HepG2 (cell line): ENCODE data around the gene RRP12. TPM values are rescaled to one million over a fixed set of nuclear protein-coding genes. Genes with fewer than 3 reads are reported as not detected.
A peak's percentile ranks its signal among the peaks of the same experiment; 100 is the strongest.

Experiments used
- ARID2 ChIP-seq: sonication (generic); formaldehyde crosslinking; IDR thresholded peaks from 2 replicates; pipeline ENCODE4 v1.8.1; 2022; ENCODE audit warnings: mild to moderate bottlenecking, missing genetic modification reagents, borderline replicate concordance
- RFX1 ChIP-seq: fragments of 450-650 bp; IDR thresholded peaks from 2 replicates; pipeline ENCODE4 v1.6.1; 2017
- SMC3 ChIP-seq: IDR thresholded peaks from 2 replicates; pipeline ENCODE4 v1.6.1; 2011; ENCODE audit warnings: low read length, improper control_type of control experiment
- TAF1 ChIP-seq: sonication (generic); formaldehyde crosslinking; IDR thresholded peaks from 2 replicates; pipeline ENCODE4 v1.4.0; 2020; ENCODE audit warnings: missing genetic modification reagents
- TOPORS ChIP-seq: sonication (generic); formaldehyde crosslinking; IDR thresholded peaks from 2 replicates; pipeline ENCODE4 v1.8.0; 2023; ENCODE audit warnings: mild to moderate bottlenecking, missing genetic modification reagents
- ZNF570 ChIP-seq: sonication (generic); formaldehyde crosslinking; IDR thresholded peaks from 2 replicates; pipeline ENCODE4 v1.4.0; 2020; ENCODE audit warnings: mild to moderate bottlenecking, missing genetic modification reagents, borderline replicate concordance
- ZNF614 ChIP-seq: IDR thresholded peaks from 2 replicates; pipeline ENCODE4 v1.6.1; 2018; ENCODE audit warnings: missing biosample characterization, missing genetic modification reagents, inconsistent platforms, borderline replicate concordance
- polyA plus RNA-seq, 8 experiments: library from polyadenylated mRNA; depleted of rRNA in 3 of 8; stranded (reverse) in 7 of 8; unstranded in 1 of 8; fragments of >200 nt; fragmentation: Illumina TruSeq in 4 of 8; extraction: Trizol in 4 of 8; gene quantifications; 2 replicates each; pipeline versions ENCODE4 v1.2.1 to v1.2.3, GENCODE V29; 2011 to 2016; ENCODE audit warnings: low read depth in 4 of 8, missing spikeins in 1 of 8, mixed read lengths in 1 of 8; ENCODE audit not compliant: insufficient read depth in 1 of 8
- total RNA-seq, 5 experiments: library from RNA; depleted of rRNA; stranded (reverse); fragments of >200 nt; fragmentation: Illumina TruSeq; extraction: Trizol; gene quantifications; 2 replicates each; pipeline ENCODE4 v1.2.3, GENCODE V29; 2016; ENCODE audit warnings: low read depth in 1 of 5
- TF ChIP-seq, protein P1 (sequence below): fragments of 450-650 bp; IDR thresholded peaks from 2 replicates; pipeline ENCODE4 v1.6.1; 2016
- TF ChIP-seq, protein P2 (sequence below): sonication (generic); formaldehyde crosslinking; IDR thresholded peaks from 2 replicates; pipeline ENCODE4 v1.8.1; 2023; ENCODE audit warnings: mild to moderate bottlenecking, inconsistent platforms, moderate library complexity, missing genetic modification reagents, borderline replicate concordance
- TF ChIP-seq, protein P3 (sequence below): sonication (generic); formaldehyde crosslinking; IDR thresholded peaks from 2 replicates; pipeline ENCODE4 v1.4.0; 2020; ENCODE audit warnings: missing genetic modification reagents, borderline replicate concordance
- TF ChIP-seq, protein P4 (sequence below): sonication (generic); formaldehyde crosslinking; IDR thresholded peaks from 2 replicates; pipeline ENCODE4 v1.5.0; 2020; ENCODE audit warnings: missing genetic modification reagents
- TF ChIP-seq, protein P5 (sequence below): sonication (generic); formaldehyde crosslinking; IDR thresholded peaks from 2 replicates; pipeline ENCODE4 v1.8.0; 2022; ENCODE audit warnings: mild to moderate bottlenecking, missing genetic modification reagents, borderline replicate concordance
- TF ChIP-seq, protein P6 (sequence below): sonication (generic); formaldehyde crosslinking; conservative IDR thresholded peaks from 2 replicates; pipeline ENCODE4 v1.4.0; 2020; ENCODE audit warnings: missing genetic modification reagents

RRP12 gene
- total and polyA plus RNA-seq, 2 of the 13 experiments (the other 11 are each of a cell fraction or from before 2014, with no cell fraction given): 13.2 to 39.4 TPM

DNA sequence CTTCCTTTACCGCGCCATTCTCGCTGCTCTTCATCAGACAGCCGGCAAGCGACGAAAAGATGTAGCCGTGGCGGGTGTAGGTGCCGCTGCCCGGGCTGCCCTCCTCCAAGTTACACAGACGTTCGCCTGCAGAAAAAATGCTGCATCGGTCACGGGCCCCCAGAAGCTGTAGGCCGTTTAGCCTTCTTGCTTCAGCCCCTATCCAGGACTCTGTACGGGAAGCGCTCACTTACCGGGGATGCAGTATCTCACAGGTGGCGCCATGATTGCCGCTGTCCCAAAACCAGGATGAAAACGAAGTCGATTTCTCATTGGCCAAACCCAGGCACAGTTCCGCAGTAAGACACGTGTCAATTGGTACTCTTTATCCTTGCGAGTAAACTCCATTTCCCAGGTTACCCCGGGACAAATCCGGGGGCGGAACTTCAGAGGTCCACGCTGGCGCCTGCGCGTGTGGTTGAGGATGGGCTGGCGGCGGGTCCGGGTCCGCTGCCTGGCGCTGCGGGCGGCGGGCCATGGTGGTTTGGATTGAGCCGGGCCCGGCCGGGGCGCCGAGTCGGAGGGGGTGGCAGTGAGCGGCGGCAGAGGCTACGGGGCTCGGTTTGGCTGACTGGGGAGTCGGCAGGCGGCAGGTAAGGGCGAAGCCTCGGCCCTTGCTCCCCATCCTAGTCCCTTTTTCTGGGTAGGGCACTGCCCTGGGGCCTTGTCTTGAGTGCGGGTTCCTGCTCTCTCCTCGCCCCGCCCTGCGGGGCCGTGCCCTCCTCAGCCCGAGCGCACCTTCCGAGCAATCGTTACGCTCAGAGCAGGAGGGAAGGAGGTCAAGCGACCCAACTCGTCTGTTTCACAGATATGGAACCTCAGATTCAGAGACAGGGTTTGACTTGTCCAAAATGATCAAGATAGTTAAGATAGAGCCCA lies 44.8 kb upstream of the RRP12 start, which contains the start of the genes EXOSC1 and ZDHHC16 (continued):
- TF ChIP-seq, protein P1, sequence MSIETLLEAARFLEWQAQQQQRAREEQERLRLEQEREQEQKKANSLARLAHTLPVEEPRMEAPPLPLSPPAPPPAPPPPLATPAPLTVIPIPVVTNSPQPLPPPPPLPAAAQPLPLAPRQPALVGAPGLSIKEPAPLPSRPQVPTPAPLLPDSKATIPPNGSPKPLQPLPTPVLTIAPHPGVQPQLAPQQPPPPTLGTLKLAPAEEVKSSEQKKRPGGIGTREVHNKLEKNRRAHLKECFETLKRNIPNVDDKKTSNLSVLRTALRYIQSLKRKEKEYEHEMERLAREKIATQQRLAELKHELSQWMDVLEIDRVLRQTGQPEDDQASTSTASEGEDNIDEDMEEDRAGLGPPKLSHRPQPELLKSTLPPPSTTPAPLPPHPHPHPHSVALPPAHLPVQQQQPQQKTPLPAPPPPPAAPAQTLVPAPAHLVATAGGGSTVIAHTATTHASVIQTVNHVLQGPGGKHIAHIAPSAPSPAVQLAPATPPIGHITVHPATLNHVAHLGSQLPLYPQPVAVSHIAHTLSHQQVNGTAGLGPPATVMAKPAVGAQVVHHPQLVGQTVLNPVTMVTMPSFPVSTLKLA: peak; percentile 80
- TF ChIP-seq, protein P2, sequence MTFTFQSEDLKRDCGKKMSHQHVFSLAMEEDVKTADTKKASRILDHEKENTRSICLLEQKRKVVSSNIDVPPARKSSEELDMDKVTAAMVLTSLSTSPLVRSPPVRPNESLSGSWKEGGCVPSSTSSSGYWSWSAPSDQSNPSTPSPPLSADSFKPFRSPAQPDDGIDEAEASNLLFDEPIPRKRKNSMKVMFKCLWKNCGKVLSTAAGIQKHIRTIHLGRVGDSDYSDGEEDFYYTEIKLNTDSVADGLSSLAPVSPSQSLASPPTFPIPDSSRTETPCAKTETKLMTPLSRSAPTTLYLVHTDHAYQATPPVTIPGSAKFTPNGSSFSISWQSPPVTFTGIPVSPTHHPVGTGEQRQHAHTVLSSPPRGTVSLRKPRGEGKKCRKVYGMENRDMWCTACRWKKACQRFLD (CRISPR knock-in tag): no peak
- TF ChIP-seq, protein P3, sequence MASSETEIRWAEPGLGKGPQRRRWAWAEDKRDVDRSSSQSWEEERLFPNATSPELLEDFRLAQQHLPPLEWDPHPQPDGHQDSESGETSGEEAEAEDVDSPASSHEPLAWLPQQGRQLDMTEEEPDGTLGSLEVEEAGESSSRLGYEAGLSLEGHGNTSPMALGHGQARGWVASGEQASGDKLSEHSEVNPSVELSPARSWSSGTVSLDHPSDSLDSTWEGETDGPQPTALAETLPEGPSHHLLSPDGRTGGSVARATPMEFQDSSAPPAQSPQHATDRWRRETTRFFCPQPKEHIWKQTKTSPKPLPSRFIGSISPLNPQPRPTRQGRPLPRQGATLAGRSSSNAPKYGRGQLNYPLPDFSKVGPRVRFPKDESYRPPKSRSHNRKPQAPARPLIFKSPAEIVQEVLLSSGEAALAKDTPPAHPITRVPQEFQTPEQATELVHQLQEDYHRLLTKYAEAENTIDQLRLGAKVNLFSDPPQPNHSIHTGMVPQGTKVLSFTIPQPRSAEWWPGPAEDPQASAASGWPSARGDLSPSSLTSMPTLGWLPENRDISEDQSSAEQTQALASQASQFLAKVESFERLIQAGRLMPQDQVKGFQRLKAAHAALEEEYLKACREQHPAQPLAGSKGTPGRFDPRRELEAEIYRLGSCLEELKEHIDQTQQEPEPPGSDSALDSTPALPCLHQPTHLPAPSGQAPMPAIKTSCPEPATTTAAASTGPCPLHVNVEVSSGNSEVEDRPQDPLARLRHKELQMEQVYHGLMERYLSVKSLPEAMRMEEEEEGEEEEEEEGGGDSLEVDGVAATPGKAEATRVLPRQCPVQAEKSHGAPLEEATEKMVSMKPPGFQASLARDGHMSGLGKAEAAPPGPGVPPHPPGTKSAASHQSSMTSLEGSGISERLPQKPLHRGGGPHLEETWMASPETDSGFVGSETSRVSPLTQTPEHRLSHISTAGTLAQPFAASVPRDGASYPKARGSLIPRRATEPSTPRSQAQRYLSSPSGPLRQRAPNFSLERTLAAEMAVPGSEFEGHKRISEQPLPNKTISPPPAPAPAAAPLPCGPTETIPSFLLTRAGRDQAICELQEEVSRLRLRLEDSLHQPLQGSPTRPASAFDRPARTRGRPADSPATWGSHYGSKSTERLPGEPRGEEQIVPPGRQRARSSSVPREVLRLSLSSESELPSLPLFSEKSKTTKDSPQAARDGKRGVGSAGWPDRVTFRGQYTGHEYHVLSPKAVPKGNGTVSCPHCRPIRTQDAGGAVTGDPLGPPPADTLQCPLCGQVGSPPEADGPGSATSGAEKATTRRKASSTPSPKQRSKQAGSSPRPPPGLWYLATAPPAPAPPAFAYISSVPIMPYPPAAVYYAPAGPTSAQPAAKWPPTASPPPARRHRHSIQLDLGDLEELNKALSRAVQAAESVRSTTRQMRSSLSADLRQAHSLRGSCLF (CRISPR knock-in tag): no peak
- TF ChIP-seq ZNF614 (CRISPR knock-in tag): no peak
- TF ChIP-seq, protein P4, sequence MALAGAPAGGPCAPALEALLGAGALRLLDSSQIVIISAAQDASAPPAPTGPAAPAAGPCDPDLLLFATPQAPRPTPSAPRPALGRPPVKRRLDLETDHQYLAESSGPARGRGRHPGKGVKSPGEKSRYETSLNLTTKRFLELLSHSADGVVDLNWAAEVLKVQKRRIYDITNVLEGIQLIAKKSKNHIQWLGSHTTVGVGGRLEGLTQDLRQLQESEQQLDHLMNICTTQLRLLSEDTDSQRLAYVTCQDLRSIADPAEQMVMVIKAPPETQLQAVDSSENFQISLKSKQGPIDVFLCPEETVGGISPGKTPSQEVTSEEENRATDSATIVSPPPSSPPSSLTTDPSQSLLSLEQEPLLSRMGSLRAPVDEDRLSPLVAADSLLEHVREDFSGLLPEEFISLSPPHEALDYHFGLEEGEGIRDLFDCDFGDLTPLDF (CRISPR knock-in tag): peak; percentile 79; the same call in 1 of the 2 replicates
- TF ChIP-seq, protein P5, sequence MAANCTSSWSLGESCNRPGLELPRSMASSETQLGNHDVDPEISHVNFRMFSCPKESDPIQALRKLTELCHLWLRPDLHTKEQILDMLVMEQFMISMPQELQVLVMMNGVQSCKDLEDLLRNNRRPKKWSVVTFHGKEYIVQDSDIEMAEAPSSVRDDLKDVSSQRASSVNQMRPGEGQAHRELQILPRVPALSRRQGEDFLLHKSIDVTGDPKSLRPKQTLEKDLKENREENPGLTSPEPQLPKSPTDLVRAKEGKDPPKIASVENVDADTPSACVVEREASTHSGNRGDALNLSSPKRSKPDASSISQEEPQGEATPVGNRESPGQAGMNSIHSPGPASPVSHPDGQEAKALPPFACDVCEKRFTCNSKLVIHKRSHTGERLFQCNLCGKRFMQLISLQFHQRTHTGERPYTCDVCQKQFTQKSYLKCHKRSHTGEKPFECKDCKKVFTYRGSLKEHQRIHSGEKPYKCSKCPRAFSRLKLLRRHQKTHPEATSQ (CRISPR knock-in tag): peak; percentile 68; the same call in 1 of the 2 replicates
- peak; percentile 81; the same call in 1 of the 2 replicates for TF ChIP-seq TOPORS (CRISPR knock-in tag)
- peak; percentile 82 for TF ChIP-seq TAF1 (CRISPR knock-in tag)
- no peak for TF ChIP-seq RFX1
- TF ChIP-seq, protein P6, sequence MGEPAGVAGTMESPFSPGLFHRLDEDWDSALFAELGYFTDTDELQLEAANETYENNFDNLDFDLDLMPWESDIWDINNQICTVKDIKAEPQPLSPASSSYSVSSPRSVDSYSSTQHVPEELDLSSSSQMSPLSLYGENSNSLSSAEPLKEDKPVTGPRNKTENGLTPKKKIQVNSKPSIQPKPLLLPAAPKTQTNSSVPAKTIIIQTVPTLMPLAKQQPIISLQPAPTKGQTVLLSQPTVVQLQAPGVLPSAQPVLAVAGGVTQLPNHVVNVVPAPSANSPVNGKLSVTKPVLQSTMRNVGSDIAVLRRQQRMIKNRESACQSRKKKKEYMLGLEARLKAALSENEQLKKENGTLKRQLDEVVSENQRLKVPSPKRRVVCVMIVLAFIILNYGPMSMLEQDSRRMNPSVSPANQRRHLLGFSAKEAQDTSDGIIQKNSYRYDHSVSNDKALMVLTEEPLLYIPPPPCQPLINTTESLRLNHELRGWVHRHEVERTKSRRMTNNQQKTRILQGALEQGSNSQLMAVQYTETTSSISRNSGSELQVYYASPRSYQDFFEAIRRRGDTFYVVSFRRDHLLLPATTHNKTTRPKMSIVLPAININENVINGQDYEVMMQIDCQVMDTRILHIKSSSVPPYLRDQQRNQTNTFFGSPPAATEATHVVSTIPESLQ (CRISPR knock-in tag): no peak
- 0 out of 2 replicates have a peak, but pooled peaks have one; percentile 55 for TF ChIP-seq ARID2
- no peak for TF ChIP-seq SMC3
- TF ChIP-seq ZNF570: no peak
